22Rv1 (cell line): ENCODE measurements around the gene S100A11.

Source experiments
- CTCF ChIP-seq: fragments of 450-650 bp; IDR thresholded peaks from 2 replicates; pipeline ENCODE4 v1.5.1; 2017; ENCODE audit warnings: mild to moderate bottlenecking
- ZFX ChIP-seq: fragments of 450-650 bp; IDR thresholded peaks from 2 replicates; pipeline ENCODE4 v1.6.1; 2017; ENCODE audit warnings: antibody characterized with exemption, borderline replicate concordance

- TF ChIP-seq CTCF (no peak), ZFX (no peak)
Observed at GRCh38 chr1:151985768-151986167, 51.0 kb downstream of the S100A11 start.
